Neural progenitor cell (in vitro differentiated cells): ENCODE measurements around the gene DUSP12. TPM values are rescaled to one million over a fixed set of nuclear protein-coding genes. Genes with fewer than 3 reads are reported as not detected.

Source experiments
- DNase-seq: peaks from one replicate; pipeline ENCODE4 v3.0.0-alpha.2; 2016; ENCODE audit warnings: low spot score
- H2AFZ ChIP-seq: fragments of 200-600 bp; sonication (generic); replicated peaks from 2 replicates; pipeline ENCODE4 v1.6.1; 2016; ENCODE audit warnings: antibody characterized with exemption
- H3F3A ChIP-seq: fragments of 200-600 bp; sonication (generic); 2 replicates; pipeline ENCODE4 v1.6.1; 2016; ENCODE audit warnings: antibody characterized with exemption, low read depth
- H3K27ac ChIP-seq: fragments of 200-600 bp; sonication (generic); 2 replicates; pipeline ENCODE4 v1.5.1; 2016; ENCODE audit warnings: mild to moderate bottlenecking
- H3K27me3 ChIP-seq: fragments of 200-600 bp; sonication (generic); 2 replicates; pipeline ENCODE4 v1.6.1; 2016; ENCODE audit warnings: mild to moderate bottlenecking, moderate library complexity
- H3K36me3 ChIP-seq: fragments of 200-600 bp; sonication (generic); 2 replicates; pipeline ENCODE4 v1.5.1; 2016
- H3K4me1 ChIP-seq: fragments of 200-600 bp; sonication (generic); 2 replicates; pipeline ENCODE4 v1.6.1; 2016; ENCODE audit warnings: mixed run types
- H3K4me2 ChIP-seq: fragments of 200-600 bp; sonication (generic); 2 replicates; pipeline ENCODE4 v1.6.1; 2016
- H3K4me3 ChIP-seq: fragments of 200-600 bp; sonication (generic); 2 replicates; pipeline ENCODE4 v1.5.1; 2016
- H3K79me2 ChIP-seq: fragments of 200-600 bp; sonication (generic); 2 replicates; pipeline ENCODE4 v1.6.1; 2016; ENCODE audit warnings: low read depth
- H3K9ac ChIP-seq: fragments of 200-600 bp; sonication (generic); 2 replicates; pipeline ENCODE4 v1.6.1; 2016
- H3K9me3 ChIP-seq: fragments of 200-600 bp; sonication (generic); 2 replicates; pipeline ENCODE4 v1.5.1; 2016; ENCODE audit warnings: low read depth
- H4K20me1 ChIP-seq: fragments of 200-600 bp; sonication (generic); 2 replicates; pipeline ENCODE4 v1.6.1; 2016; ENCODE audit warnings: low read depth
- H3K27ac Mint-ChIP-seq: 3 replicates; pipeline ENCODE4 v1.8.0; 2021; ENCODE audit warnings: mixed read lengths
- H3K27me3 Mint-ChIP-seq: 2 replicates; pipeline ENCODE4 v1.8.0; 2022; ENCODE audit warnings: low read depth, mild to moderate bottlenecking, inconsistent platforms, moderate library complexity, mixed read lengths; ENCODE audit not compliant: insufficient read depth
- H3K36me3 Mint-ChIP-seq: 3 replicates; pipeline ENCODE4 v1.8.0; 2021; ENCODE audit warnings: mixed read lengths
- H3K4me1 Mint-ChIP-seq: 3 replicates; pipeline ENCODE4 v1.8.0; 2021; ENCODE audit warnings: mixed read lengths
- H3K4me3 Mint-ChIP-seq: 3 replicates; pipeline ENCODE4 v1.8.0; 2021; ENCODE audit warnings: mild to moderate bottlenecking, moderate library complexity, mixed read lengths
- H3K9me3 Mint-ChIP-seq: 3 replicates; pipeline ENCODE4 v1.8.0; 2020; ENCODE audit warnings: mixed read lengths
- EZH2 ChIP-seq: fragments of 200-600 bp; sonication (generic); IDR thresholded peaks from 2 replicates; pipeline ENCODE4 v1.6.1; 2017; ENCODE audit warnings: antibody characterized with exemption, mild to moderate bottlenecking, moderate library complexity
- EZH2phosphoT487 ChIP-seq: fragments of 200-600 bp; sonication (generic); IDR thresholded peaks from 2 replicates; pipeline ENCODE4 v1.6.1; 2017; ENCODE audit warnings: antibody characterized with exemption
- total RNA-seq: library from RNA; depleted of rRNA; stranded (reverse); fragments of >200 nt; gene quantifications from 2 replicates; pipeline ENCODE4 v1.2.3, GENCODE V29; 2015; ENCODE audit warnings: low replicate concordance
- TF ChIP-seq, protein P1 (sequence below): fragments of 200-600 bp; sonication (generic); IDR thresholded peaks from 2 replicates; pipeline ENCODE4 v1.5.1; 2017; ENCODE audit warnings: antibody characterized with exemption, mild to moderate bottlenecking

Gene DUSP12
- total RNA-seq, 1 donor from 2014 or later = 81.1 TPM

DNA sequence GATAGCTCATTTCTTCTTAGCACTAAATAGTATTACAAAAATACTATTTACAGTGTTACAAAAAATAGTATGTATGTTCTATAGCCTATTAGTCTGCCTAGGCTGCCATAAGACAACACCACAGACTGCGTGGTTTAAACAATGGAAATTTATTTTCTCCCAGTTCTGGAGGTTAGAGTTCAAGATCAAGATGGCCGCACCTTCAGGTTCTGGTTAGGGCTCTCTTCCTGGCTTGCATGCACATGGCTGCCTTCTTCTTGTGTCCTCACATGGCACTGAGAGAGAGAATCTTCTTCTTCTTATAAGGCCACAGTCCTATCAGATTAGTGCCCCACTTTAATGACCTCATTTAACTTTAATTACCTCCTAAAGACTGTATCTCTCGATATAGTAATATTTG is 20.7 kb downstream of the DUSP12 start:
- H3K27ac ChIP-seq = no peak overlapping the region
- H3K4me1 ChIP-seq = peaks cover 8% of the 10 kb centered on the region
- H3K79me2 ChIP-seq = peaks cover 30% of the 10 kb centered on the region
- H3K27me3 Mint-ChIP-seq = no peaks in the 10 kb centered on the region
- peaks cover 10% of the 10 kb centered on the region for H3F3A ChIP-seq
- no peak overlapping the region for H3K27ac Mint-ChIP-seq
- peaks cover 14% of the 10 kb centered on the region for H3K4me1 Mint-ChIP-seq
- no peaks in the 10 kb centered on the region for H3K27me3 ChIP-seq
- no peak overlapping the region for H3K4me3 Mint-ChIP-seq
- no peak overlapping the region for H2AFZ ChIP-seq
- H3K36me3 ChIP-seq = no peaks in the 10 kb centered on the region
- H3K4me2 ChIP-seq = no peak overlapping the region
- no peak overlapping the region for H3K9ac ChIP-seq
- H3K9me3 Mint-ChIP-seq = no peaks in the 10 kb centered on the region
- H3K36me3 Mint-ChIP-seq = no peaks in the 10 kb centered on the region
- no peaks in the 10 kb centered on the region for H3K9me3 ChIP-seq
- no peak overlapping the region for H3K4me3 ChIP-seq
- TF ChIP-seq, protein P1, sequence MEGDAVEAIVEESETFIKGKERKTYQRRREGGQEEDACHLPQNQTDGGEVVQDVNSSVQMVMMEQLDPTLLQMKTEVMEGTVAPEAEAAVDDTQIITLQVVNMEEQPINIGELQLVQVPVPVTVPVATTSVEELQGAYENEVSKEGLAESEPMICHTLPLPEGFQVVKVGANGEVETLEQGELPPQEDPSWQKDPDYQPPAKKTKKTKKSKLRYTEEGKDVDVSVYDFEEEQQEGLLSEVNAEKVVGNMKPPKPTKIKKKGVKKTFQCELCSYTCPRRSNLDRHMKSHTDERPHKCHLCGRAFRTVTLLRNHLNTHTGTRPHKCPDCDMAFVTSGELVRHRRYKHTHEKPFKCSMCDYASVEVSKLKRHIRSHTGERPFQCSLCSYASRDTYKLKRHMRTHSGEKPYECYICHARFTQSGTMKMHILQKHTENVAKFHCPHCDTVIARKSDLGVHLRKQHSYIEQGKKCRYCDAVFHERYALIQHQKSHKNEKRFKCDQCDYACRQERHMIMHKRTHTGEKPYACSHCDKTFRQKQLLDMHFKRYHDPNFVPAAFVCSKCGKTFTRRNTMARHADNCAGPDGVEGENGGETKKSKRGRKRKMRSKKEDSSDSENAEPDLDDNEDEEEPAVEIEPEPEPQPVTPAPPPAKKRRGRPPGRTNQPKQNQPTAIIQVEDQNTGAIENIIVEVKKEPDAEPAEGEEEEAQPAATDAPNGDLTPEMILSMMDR = no peak
- TF ChIP-seq EZH2phosphoT487 (no peak), EZH2 (no peak)
- no peak for DNase-seq
- no peaks in the 10 kb centered on the region for H4K20me1 ChIP-seq

DNA sequence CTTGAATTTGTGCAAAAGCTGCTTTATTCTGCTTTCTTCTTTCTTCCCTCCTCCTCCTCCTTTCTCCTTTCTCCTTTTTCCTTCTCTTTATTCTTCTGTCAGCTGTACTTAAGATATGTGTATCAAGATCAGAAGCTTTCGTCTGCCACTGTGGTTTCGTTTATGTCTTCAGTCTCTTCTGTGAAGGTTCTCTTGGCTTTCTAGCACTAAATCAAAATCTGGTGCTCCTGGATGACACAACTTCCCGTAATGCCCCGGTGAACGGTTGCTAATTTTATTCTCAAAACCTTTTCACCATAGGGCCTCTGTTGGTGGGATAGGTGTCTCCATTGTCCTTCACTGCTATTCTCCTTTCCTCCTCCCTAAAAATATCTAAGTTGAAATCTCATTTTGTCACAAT is 21.6 kb downstream of the DUSP12 start:
- Histone ChIP-seq H2AFZ (no peak overlapping the region), H3K27ac (no peak overlapping the region), H3K27me3 (no peaks in the 10 kb centered on the region), H3K4me2 (no peak overlapping the region), H3K4me1 (peaks cover 8% of the 10 kb centered on the region), H3K4me3 (no peak overlapping the region), H3K36me3 (no peaks in the 10 kb centered on the region), H4K20me1 (no peaks in the 10 kb centered on the region), H3K9me3 (no peaks in the 10 kb centered on the region), H3K9ac (no peak overlapping the region), H3K79me2 (peaks cover 33% of the 10 kb centered on the region), H3F3A (peaks cover 10% of the 10 kb centered on the region)
- no peak overlapping the region for H3K27ac Mint-ChIP-seq
- H3K36me3 Mint-ChIP-seq = no peaks in the 10 kb centered on the region
- TF ChIP-seq EZH2phosphoT487 (no peak), EZH2 (no peak)
- TF ChIP-seq, protein P1 = no peak
- H3K27me3 Mint-ChIP-seq = no peaks in the 10 kb centered on the region
- peaks cover 14% of the 10 kb centered on the region for H3K4me1 Mint-ChIP-seq
- DNase-seq = no peak
- no peak overlapping the region for H3K4me3 Mint-ChIP-seq
- H3K9me3 Mint-ChIP-seq = no peaks in the 10 kb centered on the region

DNA sequence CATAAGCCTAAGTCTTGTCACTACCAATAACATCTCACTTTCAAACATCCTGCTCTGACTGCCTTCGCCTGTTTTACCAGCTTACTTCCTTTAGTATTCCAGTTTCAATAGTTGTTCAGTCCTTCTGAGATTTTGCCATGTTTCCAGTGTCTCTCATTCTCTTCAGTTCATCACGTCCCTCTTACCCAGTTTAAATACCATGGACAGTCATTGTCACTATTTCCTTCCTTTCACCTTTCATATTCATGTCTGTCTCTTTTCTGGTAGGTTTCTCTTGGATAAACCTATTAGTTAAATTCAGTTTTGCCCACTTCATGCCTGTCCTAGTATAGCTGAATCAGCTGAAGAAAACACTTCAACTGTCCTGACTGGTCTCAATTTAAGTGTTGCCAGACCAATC is 22.4 kb downstream of the DUSP12 start:
- H3K79me2 ChIP-seq = peaks cover 26% of the 10 kb centered on the region
- H4K20me1 ChIP-seq = no peaks in the 10 kb centered on the region
- no peak overlapping the region for H3K4me3 ChIP-seq
- no peaks in the 10 kb centered on the region for H3K9me3 ChIP-seq
- no peak overlapping the region for H3K4me2 ChIP-seq
- H3K9ac ChIP-seq = no peak overlapping the region
- no peaks in the 10 kb centered on the region for H3K36me3 Mint-ChIP-seq
- H3K4me1 Mint-ChIP-seq = peaks cover 12% of the 10 kb centered on the region
- no peaks in the 10 kb centered on the region for H3K27me3 ChIP-seq
- H3K4me3 Mint-ChIP-seq = no peak overlapping the region
- no peaks in the 10 kb centered on the region for H3K9me3 Mint-ChIP-seq
- DNase-seq = no peak
- no peak overlapping the region for H3K27ac ChIP-seq
- peaks cover 6% of the 10 kb centered on the region for H3K4me1 ChIP-seq
- H3K36me3 ChIP-seq = no peaks in the 10 kb centered on the region
- H3K27ac Mint-ChIP-seq = no peak overlapping the region
- H3F3A ChIP-seq = peaks cover 4% of the 10 kb centered on the region
- TF ChIP-seq EZH2 (no peak), EZH2phosphoT487 (no peak)
- TF ChIP-seq, protein P1 = no peak
- H3K27me3 Mint-ChIP-seq = no peaks in the 10 kb centered on the region
- no peak overlapping the region for H2AFZ ChIP-seq
